GM18858 (cell line): ENCODE measurements around the gene RNF175.

Source experiments
- ATAC-seq: cut with Tn5 transposase; IDR thresholded peaks from one replicate; pipeline ENCODE4 v1.9.1; 2021; ENCODE audit not compliant: unreplicated experiment

The RNF175 gene

DNA sequence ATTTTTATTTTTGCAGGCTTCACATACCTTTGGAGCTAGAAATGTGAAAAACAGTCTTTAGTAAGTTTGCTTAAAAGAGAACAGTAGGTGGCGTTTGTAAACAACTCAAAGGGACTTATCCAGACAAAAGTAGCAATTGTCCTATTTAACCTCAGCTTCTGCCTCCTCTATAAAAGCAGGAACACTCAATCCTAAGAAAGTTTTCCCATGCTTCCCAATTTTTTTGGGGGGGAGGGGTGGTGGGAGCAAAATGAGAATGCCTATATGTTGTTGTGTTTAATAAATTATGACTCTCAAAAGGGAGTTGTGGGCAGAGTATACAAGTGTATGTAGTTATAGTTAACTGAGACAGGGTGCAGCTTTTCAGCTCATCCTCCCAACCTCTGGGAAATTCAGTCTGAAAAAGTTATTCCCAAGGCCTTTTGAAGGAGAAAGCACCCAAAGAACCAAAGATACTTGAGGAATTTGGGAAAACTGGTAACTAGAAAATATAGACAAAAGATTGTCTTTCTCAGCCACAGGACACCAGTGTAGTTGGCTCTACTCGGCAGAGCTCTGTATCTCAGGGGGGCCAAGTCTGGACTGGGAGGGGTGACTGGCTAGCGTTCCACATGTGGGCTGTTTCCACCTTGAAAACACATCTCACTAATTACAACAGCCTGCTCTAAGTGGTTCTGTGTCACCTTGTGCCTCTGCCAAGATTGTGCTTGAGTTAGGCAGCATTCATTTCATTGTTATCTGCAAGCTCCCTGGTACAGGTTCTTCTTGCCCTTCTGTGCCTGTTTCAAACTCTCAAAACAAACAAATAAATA, 26.3 kb upstream of the RNF175 start:
- ATAC-seq: no peak

DNA sequence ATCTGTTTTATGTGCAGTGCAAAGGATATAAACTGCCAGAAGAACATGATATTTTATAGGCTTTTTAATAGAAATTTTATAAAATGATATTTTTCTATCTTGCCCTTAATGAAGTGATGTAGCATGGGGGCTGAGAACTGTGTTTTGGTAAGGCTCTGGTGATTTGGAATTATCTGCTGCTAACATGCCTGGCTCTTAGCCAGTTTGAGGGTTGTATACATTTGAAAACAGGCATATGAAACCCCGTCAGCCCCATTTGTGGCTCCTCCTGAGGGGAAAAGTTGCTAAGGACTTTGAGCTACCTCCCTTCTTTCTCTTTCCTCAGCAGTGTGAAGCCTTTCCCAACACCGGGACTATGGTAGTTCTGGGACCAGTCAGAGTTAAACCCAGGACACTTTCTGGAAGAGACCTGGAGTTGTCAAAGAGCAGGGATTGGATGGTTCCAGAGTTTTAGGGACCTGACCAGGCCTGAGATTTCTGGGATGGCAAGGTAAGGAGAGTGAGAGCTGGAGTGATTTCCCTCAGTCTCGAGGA, 24.4 kb upstream of the RNF175 start:
- no peak for ATAC-seq

DNA sequence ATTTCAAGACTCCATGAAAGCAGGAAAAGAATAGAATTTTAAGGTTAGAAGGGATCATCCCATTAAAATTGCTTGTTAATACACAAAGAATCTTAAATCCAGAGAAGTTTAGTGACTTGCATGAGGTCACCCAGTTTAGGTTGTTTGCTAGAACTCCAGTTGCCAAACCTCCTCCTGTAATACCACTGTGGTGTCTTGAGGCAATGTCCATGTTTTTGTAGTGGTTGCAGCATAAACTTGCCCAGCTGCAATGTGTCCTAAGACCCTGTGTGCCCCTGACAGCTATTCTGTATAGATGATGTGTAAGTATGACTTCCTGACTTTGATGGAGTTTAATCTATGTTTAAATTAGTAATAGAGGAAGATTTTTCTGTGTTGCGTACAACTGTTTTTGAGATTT, 22.8 kb upstream of the RNF175 start:
- no peak for ATAC-seq

DNA sequence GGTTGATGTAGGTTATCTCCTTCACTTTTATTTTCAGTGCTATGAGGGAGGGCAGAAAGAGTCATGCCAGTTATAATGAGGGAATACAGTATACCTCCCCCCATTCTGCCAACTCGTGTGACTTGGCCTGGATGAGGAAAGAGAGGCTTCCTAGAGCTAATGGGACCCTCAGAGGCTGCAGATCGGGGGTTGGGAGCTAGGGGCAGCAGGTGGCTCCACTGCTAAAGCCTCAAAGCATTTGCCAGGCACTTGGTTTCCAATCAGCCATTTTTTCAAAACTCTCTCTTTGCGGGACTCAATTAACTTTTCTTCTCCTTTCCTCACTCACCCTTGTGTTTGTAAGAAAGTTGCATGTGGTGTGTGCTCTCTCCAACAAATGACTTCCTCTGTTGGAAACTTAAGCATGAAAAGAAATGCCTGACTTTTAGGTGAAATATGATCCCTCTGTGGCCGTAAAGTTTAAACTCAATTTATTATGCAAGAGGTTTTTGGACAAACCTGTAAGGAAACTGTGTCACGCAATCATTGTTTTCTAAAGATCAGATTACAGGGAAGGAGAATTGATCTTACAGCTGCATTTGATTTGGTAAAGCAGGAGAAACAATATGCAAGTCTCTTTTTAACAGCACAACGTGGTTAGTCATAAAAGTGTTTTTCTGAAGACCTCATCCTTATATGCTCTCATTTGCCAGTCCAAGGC, 22.0 kb upstream of the RNF175 start:
- no peak for ATAC-seq

DNA sequence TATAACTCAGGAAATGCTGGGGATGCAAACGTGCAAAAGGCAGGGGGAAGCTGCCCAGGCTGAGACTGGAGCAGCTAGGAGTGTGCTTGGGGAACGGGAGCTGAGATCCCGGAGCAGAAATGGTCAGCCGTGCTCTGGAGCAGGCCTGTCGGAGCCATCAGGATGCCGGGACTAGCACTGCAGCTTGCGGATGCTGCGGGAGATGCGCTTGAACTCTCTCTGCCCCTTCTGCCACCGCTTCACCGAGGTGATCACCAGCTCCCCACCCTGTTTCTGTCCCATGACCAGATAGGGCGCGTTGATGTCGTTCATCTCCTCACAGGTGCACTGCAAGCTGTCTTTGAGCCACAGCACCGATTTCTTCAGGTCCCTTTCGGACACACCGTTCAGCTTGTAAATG, 21.5 kb upstream of the RNF175 start:
- ATAC-seq: no peak

DNA sequence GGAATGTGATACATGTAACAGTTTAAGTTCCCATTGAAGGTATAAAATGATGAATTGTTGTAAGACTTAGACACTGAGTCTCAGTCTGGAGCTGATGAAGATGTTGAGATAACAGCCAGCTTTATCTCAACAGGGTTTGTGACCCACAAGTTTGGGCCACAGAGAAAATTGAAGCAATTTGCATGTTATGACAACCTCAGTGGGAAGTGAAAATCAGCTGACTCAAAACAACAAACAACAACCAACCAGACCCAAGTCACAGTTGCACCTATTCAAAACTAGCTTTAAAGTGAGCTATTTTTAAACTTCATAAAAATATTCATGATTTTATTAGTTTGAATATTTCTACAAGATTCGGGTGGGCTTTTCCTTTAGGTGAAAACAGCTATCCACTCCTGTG, 21.1 kb upstream of the RNF175 start:
- peak; percentile 81 for ATAC-seq

DNA sequence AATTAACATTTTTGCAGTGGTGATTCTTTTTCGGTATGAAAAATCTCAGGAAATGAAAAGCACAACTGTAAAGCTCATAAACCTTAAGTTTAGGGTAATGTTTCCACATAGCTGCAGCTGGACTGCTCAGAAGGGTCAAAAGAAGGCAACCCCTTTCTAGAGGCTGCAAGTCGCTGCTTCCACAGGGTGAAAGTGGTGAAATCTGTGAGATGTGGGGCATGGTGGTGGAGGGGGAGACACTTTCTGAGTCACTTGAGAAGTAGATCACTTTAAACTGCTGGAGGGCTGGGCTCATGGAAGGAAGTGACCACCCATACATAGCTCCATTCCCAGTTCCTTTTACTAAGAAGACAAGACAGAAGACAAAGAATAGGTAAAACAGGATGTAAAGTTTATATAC, 20.4 kb upstream of the RNF175 start:
- ATAC-seq: no peak

DNA sequence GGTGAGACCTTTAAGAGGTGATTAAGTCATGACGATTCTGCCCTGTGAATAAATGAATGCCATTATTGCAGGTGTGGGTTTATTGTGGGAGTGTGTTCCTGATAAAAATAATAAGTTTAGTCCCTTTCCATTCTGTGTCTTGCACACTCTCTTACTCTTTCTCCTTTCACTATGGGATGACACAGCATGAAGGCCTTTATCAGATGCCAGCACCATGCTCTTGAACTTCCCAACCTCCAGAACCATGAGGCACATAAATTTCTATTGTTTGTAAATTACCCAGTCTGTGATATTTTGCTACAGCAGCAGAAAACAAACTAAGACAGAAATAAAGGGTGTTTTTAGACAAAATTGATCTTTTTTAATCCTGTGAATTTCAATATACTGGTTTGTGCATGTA, 18.6 kb upstream of the RNF175 start:
- ATAC-seq: no peak

DNA sequence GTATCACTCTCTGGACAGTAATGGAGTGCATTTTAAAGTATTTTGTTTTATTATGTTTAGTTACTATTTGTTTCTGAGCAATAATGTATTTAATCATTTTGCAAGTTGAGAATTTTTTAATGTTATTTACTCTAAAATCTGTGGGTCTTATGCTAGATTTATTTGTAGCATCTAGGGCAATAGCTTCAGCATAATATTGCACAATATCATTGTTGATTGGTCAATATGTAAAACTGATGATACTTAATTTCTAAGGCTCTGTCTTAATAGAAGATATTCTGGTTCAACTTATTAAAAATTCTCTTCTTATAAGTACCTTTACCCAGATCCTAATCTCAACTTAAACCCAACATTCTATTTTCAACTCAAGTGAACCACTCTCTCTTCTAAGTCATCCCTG, 17.6 kb upstream of the RNF175 start:
- no peak for ATAC-seq

DNA sequence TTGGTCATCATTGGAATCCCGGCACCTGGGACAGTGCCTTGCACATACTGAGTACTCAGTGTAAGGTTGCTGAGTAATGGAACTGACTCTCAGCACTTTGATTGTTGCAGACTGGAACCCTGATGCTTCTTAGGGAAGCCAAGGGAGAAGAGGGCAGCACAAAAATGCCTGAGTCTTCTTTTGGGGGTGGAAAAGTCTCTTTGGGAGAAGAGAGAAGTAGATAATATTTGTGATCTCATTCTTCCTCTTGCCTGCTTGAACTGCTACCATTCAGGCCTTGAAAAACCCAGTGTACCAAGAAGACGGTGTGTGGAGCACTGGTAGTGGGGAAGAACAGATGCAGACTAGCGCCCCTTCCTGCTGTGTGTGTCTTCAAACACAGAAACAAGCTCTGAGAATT, 16.8 kb upstream of the RNF175 start:
- ATAC-seq: no peak

DNA sequence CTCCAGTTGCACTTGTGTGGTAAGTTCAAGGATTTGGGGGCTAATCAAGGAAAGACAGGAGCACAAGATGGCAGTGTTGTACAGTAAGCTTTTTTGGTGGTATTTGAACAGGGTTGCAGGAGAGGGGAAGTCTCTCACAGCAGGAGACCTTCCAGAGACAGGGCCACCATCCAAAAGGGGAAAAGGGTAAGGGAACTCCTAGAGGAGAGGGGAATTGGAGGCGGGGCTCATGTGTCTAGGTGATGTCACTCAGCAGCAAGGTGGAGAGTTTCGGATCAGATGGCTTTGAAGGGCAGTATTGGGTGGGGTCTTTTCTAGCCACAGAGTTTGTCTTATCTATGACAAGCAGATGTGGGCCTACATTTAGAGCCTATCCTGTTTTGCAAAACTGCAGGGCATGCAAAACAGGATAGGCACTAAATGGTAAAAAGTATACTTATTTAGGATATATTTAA, 13.4 kb upstream of the RNF175 start:
- no peak for ATAC-seq

DNA sequence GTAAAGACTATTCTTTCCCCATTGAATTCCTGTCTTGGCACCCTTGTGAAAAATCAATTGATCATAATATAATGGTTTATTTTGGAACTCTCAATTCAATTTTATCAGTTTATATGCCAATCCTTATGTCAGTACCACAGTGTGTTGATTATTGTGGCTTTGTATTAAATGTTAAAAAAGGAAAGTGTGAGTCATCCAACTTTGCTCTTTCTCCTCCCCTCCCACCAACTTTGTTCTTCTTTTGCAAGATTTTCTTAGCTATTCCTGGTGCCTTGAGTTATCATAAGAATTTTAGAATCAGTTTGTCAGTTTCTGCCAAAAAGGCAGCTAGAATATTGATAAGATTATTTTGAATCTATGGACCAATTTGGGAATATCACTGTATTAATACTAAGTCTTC, 11.2 kb upstream of the RNF175 start:
- no peak for ATAC-seq

DNA sequence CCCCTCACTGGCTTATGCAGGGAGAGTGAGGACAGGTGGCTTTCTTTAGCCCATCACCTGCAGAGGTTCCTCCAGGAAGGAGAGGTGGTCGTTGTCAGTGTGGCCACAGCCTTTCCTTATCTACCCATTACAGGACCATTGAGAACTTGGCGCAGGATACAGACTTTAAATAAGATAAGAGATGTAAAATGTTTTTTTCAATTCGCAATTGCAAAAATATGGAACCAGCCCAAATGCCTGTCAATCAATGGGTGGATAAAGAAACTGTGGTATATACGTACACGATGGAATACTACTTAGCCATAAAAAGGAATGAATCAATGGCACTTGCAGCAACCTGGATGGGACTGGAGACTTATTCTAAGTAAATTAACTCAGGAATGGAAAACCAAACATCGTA, 6.9 kb upstream of the RNF175 start:
- no peak for ATAC-seq

DNA sequence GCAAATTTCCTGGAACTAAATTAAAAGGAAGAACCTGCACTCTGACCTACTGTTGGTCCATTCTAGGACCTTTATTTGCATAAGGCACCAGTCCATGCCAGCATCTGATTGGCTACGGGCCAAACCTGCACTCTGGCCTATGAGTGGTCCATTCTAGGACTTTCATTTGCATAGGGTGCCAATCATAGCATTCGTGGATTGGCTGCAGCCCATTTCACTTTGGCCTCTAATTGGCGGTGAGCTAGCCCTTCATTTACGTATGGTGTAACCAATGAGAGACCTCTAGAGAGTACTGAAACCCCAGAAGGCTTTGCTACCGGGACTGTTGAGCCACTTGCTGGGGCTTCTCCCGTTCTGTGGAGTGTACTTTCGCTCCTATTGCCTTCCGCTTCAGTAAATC, 6.1 kb upstream of the RNF175 start:
- no peak for ATAC-seq

DNA sequence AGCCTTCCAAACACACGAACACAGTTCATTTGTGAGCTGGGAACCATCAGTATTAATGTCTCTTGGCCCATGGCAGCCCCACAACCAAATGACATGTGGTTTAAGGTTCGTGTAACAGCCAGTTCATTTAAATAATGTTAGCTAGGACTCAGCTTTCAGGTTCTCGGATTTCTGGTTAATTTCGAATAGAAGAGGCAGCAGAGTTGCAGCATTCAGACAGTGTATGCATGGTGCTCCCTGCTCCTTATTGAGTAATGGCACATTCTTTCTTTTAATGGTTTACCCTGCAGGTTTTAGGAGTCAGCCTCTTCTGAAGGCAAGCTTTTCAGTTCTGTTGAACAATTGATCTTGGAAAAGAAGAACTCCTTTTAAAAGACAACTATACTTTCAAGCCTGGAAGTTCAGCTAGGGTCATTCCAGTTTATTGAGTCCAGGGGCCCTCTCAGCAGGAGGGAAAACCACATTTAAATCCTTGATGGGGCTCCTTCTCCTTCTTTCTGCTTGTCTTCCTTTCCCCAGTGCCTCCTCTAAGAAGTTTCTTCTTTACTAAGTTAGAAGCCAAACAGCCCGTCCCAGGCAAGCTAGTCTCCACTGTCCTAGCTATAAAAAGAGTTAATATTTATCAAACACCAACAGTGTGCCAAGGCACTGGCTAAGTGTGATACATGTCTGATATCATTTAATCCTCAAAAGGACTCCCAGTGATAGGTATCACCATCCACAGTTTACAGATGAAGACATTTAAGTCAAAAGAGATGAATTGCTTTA, 5.0 kb upstream of the RNF175 start:
- no peak for ATAC-seq

DNA sequence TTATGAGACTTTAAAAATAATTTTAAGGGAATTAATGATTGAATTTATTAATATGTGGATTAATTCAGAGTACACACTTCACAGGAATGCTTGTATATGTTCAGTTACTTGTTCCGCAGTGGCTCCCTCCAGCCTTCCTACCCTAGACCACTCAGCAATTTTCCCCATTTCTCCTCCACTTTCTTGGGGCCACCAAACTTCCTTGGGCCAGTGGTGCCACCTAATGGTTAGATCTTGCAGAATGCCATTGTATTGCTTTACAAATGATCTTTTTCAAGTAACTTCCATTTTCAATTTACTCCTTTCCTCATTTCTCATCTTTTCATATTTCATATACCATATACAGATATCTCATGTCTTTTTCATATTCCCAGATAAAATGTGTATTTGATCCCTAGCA, 3.6 kb upstream of the RNF175 start:
- ATAC-seq: no peak

DNA sequence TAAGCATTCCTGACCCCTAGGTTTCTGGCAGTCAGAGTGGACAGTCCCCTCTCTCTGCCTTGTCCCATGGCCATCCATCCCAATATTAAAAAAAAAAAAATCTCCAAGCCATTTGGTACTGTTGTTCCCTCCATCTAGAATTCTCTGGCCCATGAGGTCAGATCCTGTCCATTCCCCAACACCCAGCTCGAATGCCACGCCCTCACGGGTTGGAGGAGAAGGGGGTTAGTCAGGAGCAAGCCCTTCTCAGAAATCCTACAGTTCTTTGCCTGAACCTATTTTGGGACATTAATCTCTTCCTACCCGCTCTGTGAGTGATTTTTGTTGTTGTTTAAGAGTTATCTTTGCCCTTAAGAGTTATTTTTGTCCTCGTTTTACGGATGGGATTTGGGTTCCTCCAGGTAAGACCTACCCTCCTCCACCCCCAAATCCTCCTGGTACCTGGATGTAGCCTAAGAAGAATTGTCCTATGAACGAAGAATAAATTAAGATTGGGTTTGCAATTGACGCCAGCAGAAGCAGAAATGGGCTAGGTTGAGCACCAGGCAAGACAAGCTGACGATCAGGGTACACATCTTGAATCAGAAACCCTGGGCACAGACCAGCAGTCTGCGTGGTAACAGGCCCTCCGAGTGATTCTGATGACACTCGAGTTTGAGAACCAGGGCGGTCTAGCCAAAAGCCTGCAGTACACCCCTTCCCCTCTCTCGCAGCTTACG, 977 bp downstream of the RNF175 start:
- no peak for ATAC-seq

DNA sequence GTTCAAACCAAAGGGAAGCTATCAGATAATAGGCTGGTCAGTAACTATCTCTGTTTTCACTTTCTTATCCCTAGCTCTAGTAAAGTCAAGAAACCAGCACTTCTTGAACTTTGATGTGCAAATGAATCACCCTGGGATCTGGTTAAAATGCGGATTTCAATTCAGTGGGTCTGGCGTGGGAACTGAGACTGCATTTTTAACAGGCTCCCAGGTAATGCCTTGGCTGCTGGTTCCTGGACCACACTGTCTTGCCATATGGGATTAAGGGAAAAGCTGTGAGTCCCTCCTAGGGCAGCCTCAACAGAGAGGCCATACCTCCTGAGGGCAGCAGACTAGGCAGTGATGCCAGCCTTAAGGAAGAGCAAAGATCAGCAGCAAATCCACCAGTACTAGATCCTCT, 1.7 kb downstream of the RNF175 start:
- no peak for ATAC-seq

DNA sequence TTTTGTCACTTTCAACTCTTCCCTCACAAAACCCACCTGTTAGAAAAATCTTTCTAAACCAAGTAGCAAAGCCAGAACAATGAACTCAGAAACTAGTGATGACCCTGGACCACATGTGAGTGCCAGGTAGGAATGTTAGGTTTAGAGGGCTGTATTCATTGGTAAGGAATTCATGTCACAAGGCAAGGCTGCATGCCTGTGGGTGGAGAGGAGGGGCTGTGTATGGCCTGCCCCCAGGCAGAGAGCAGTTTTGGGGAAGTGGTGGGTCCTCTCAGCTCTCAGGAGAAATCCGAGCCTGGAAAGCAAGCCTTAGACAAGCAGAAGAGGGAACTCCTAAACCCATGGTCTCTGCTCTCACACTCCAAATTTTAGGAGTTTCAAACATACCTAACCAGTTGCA, 2.4 kb downstream of the RNF175 start:
- ATAC-seq: no peak

DNA sequence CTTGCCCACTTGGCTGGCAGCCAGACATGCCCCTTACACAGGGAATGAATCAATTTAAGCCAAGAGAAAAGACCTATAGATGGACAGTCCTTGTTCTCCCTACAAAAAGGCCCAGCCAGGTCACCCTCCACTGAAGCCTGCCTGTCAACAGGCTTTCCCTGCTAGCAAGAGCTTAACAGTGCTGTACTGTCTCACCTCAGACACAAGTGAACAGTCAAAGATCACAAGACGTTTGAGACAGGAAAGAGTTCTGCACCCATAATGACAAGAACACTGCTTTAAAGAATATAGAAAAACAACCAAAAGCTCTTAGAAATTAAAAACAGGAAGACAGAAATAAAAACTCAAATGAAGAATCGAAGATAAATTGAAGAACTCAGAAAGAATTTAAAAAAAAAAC, 4.6 kb downstream of the RNF175 start:
- ATAC-seq: no peak

DNA sequence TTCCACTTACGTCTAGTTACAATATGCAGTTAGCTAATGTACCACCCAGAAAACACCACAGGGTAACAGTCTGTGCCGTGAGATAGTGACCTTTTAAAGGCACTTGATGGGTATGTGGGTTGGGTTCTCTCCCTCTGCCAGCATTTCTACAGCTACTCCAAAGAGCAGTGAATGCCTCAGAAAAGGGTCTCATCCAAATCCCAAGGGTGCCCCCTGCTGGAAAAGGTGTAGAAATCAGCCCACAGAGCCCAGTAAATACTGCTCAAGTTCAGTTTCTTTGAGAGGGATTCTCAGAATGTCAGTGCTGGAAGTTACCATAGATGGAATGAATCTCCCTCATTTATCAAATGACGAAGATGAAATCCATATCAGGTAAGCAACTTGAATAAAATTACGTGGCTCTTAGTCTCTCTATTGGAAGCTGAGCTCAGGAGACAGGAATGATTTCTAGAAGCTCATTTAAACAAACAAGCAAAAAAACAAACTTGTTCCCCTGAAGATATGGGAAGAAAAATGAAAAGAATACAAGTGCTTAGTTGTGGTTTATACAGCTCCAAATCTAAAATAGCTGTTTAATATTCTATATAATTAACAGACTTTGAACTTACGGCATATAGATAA, 9.5 kb downstream of the RNF175 start:
- peak; percentile 89 for ATAC-seq
